ENCODE measurements around the gene FAM83E.
A peak's percentile ranks its signal among the peaks of the same experiment; 100 is the strongest.
"Not testable (repeated sequence)": the region's sequence is repeated elsewhere in the genome, so short reads cannot be mapped to it uniquely, and the experiment has no call there.

FAM83E gene

DNA sequence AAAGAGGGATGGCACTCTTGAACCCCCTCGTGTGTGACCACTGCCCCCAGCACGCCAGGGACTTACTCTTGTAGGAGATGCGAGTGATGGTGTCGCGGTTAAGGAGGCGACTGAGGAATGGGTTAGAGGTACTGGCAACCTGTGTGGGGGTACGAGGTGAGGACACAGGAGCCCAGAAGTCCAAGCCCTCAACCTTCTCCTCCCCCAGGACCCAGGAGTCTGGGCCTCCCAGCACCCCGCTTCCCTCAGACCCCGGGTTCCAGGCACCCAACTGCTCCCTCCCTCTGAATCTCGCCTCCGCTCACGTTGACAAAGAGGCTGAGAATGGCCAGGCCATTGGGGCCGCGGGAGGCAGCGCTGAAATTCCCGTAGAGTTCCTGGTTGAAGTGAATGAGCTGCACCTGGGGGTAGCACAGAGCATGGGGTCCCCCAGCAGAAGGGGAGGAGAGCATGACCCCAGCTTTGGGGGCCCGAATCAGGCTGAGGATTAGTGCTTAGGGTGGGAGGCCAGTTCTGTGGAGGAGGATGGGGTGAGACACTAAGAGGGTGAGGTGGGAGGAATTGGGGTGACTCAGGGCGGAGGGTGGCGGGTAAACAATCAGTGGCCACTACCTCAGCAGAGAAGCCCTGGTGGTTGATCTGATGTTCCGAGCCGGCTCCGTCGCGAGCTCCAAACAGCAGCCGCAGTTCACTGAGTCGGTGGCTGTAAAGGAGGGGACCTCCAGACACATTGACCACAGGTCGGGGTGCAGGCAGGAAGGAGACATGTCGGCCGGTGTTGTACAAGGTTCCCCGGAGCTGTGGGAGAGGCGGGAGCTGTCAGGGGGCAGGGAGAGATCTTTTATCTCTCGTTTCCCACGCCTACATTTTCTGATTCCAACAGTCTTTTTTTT is 24.9 kb upstream of the FAM83E start:
- no peak for DNase-seq

DNA sequence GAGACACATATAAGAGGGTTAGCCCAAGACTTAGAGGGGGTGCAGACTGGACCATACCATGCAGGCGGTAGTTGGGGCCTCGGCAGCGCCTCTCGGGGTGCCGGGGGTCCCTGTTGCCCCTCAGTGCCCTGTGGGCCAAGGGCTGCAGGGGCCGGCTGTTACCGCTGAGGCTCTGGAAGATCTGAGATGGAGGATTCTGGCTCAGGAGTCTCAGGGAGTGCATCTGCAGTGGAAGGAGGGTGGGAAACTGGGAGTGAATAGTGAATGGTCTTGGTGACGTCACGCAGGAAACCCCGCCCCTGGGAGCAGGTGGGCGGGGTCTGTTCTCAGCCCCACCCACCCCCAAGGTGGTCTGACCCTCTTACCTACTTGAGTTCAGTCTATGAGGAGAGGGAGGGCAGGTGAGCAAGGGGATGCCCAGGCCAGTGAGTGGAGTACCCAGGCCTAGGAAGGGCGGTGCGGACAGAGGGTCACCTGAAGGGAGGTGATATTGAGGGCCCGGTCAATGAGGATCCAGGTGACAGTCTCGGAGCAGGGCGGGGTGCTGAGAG is 24.0 kb upstream of the FAM83E start:
- DNase-seq, result no peak

DNA sequence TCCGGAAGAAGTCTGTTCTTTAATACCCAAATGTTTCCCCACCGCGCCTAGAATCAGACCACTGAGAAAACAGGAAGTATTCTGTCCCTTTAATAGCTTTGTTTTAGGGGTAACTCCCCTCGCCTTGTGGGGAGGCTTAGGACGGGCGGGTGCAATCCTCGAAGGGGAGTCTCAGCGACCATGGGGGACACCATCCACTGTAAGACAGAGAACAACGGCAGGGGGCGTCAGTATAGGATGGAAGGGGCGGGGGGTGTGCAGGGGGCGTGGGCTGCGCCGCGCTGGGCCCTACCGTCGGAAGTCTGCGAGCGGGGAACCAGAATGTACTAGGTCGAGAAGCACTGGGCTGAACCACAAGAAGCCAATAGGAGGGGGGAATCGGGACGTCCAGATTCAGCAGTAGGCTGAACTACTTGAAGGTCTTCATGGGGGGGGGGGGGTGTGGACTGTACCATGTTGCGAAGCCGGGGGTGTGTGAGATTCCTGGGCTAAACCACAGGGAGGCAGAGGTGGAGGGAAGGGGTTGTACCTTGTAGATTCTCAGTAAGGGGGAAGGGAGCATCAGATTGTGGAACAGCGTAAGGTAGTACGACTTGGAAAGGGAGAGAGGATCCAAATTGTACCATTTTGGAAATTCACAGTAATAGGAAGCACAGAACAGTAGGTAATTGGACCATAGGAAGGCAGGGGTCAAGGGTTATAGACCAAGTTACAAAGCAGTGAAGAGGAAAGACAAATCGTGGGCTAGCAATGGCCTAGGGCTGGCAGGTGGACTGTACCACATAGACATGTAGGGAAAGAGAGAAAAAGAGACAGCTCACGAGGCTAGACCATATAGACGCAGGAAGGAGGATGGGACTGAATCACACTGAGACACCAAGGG is 23.3 kb upstream of the FAM83E start:
- DNase-seq, result peak; percentile 86

DNA sequence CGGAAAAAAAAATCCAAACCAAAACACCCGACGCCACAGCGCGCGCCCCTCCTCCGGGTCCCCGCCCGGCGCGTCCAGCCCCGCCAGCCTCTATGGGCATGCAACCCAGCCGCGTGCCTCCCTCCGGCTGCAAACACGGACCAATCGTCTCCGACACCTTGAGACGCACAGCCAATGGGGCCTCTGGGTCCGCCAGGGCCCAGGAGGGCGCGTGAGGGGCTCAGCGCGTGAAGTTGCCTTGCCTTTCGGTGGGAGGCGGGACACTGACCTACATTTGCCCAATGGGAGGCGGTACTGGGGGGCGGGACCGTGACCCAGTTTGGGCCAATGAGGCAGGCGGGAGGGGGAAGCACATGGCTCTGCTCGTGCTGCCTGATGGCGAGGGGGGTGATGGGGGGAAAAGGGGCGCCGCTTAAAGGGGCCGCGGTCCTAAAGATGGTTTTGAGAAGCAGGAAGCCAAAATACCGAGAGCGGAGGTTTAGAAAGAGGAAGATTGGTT is 22.6 kb upstream of the FAM83E start:
- DNase-seq, result peak; percentile 100

DNA sequence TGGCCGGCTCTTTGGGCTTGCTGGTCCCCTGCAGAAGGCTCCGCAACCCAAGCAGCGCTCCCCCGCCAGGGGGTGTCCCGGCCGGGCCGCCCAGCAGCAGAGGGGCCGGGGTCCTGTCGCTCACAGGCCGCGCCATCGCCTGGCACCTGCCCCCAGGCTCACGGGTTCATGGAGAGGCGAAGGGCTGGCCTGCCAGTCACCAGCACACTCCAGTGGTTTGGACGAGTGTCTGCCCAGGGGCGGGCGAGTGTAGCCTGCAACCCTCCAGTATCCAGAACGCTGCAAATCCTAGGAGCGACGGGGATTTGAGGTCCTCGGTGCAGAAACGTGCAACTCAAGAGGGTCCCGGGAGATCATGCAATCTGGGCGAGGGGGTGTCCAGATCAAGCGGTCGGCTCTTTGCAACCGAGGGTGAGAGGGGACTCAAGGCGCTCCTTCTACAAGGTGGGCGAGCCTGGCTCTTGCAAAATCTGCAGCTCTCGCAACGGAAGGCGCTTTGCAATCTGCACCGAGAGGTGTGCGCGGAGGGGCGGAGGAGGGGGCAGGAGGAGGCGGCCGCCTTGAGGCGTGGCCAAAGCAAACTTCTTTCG is 22.1 kb upstream of the FAM83E start, which contains the start of gene DBP:
TSS of gene DBP (minus strand) at position 521 of the 590 bp plus-strand sequence. CDS start at position 136, 385 bp downstream.
- peak; percentile 52 for DNase-seq

DNA sequence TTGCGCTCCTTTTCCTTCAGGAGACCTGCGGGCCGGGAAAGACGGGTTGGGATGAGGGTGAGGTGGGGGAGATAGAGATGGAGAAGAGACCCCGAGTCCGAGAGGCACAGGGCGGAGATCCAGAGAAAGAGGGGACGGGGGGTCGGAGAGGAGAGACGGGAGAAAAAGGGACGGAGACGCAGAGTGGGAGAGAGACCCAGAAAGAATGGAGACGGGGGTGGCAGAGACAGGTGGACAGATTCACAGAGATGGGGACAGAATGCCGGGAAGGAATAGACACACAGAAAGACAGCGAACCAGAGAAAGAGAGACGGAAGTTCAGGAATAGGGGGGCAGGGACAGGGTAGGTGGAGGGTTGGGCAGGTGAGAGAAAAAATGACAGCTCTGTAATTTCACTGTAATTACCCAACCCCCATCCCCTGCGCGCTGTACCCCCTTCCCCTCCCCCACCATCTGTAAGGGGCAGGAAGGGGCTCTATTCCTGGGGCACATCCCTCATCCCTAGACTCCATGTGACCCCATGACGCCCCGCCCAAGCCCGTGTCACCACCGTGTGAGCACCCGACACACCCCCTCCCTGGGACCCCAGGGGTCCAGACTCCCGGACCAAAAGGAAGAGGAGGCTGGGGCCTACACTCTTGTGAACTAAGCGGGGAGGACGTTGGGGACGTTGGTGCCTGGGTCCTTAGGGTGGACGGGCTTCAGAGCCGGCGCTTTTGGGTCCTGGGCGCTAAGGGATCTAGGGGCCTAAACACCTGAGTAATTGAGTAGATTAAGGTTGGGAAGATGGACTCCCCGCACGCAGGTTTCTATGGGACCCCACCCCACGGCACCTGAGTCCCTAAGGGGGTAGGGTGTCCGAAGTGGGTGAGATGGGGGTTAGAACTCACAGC is 21.3 kb upstream of the FAM83E start:
- no peak for DNase-seq

DNA sequence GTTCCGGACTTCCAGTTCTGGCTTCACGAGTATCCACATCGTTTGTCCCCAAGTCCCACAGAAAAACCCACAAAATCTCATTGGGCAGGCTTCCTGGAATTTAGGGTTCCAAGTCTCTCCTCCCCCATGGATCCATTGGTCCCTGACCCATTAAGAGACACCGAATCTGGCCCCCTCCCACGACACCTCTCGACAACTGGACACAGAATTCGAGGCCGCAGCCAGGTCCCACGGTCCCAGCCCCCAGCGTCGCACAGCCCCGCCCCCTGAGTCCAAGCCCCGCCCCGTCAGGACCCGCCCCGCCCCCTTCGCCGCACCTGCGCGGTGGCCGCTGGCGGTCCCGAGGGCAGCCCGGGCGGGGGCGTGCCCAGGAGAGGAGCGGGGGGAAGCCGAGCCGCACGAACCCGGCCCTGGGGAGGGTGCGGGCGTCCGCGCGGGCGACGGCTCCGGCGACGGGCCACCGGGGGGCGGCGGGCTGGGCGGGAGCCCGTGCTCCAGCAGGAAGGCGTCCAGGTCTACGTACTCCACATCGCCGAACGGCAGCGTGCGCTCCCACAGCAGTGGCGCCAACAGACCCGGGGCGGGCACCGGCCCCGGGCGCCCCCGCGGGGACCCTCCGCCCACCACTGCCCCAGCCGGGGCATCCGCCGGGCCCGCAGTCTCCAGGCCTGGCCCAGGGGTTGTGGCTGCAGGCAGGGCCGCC is 20.5 kb upstream of the FAM83E start:
- DNase-seq, result peak; percentile 59

DNA sequence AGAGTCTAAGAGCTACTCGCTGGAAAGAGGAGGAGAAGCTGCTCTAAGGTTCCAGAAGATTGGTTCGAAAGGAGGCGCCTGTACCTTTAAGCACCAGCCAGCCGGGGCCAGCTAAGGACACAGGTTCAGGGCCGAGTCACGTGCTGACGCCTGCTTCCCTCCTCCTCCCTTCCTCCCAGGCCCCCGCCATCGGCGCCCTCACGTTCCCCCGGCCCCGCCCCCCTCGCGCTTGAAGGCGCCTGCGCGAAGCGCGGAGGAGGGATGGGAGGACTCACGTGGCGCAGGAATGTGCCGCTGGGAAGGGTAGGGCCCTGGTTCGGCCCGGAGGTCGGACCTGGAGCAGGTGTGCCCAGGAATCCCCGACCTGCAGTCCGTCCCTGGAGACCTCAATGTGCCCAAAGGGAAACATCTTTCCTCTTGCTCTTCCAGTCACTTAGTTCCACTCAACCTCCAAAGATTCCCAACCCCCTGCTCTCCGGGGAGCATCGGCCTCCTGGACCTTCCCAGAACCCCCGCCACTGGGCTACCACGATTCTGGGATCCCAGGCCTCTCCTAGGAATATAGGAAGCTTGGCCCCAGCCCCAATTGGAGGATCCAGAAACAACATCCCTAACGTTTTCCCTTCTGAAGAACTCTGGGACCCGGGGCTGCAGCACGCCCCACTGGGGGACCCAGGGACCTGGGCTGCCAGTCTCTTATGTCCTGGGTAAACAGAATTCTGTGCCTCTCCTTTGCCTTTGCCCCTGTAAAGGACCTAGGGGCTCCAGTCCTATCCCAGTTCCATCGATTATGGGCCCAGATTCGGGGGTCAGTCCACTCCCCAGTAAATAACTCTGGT is 19.8 kb upstream of the FAM83E start:
- peak; percentile 95 for DNase-seq

DNA sequence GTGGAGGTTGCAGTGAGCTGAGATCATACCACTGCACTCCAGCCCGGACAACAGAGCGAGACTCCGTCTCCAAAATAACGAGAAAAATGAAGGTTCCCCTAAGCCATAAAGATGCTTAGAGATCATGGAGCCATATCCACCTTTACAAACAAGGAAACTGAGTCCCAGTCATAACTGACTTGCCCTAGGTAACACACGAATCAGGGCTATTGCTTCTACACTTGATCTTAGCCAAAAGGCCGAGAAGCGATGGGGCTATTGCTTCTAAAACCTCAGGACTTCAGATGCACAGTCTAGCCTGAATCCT is 19.1 kb upstream of the FAM83E start:
- DNase-seq, result no peak

DNA sequence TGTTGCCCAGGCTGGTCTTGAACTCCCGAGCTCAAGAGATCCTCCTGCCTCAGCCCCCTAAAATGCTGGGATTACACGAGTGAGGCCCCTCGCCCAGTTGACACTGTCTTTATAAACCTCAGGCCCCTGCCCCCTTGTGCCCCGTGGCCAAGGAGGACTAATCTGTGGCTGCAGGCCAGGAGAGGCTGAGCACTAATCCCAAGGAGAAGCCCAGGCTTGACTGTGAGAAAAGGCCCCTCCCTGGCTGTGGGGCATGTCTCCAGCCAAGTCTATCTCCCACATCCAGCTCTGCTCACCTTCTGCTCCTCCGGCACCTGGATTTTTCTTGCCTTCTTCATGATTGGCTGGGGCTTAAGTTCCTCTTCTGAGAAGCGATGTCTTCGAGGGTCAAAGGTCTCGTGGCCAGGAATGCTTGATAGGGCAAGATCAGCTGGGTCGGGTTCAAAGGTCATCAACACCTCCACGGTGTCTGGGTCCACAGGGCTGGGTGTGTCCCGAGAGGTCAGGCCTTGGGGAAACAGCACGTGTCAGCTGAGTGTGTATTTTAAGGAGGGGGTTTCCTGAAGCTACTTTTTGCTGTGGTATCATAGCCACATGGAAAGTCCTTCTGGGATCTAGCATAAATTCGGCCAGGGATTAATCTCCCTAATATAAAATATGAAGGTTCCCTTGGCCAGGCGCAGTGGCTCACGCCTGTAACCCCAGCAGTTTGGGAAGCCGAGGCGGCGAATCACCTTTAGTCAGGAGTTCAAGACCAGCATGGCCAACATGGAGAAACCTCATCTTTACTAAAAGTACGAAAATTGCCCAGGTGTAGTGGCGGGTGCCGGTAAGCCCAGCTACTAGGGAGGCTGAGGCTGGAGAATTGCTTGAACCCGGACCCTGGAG is 18.5 kb upstream of the FAM83E start:
- no peak for DNase-seq

DNA sequence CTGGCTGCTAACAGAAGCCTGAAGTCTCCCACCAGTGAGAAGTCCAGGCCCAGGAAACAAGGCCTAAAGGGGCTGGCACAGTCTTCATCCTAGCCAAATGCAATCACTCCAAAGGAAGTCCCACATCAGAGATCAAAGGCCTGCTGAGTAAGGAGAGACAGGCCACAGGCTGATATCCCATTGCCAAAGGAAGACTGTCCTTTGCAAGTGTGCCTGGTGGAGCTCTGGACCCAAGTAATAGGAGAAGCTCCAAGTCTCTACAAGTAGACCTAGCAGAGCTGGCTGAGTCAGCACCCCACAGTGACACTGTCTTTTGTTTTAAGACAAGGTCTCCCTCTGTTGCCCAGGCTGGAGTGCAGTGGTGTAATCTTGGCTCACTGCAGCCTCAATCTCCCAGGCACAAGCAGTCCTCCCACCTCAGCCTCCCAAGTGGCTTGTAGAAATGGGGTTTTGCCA is 17.8 kb upstream of the FAM83E start:
- no peak for DNase-seq

DNA sequence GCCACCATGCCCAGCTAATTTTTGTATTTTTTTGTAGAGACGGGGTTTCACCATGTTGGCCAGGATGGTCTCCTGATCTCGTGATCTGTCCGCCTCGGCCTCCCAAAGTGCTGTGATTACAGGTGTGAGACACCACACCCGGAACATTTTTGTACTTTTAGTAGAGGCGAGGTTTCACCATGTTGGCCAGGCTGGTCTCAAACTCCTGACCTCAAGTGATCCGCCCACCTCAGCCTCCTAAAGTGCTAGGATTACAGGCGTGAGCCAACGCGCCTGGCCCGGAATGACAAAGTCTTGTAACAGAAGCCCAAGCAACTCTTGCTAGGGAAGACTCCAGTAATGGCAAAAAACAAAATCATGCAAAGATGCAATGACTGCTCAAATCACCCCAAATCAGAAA is 17.4 kb upstream of the FAM83E start:
- not testable (repeated sequence) for DNase-seq

DNA sequence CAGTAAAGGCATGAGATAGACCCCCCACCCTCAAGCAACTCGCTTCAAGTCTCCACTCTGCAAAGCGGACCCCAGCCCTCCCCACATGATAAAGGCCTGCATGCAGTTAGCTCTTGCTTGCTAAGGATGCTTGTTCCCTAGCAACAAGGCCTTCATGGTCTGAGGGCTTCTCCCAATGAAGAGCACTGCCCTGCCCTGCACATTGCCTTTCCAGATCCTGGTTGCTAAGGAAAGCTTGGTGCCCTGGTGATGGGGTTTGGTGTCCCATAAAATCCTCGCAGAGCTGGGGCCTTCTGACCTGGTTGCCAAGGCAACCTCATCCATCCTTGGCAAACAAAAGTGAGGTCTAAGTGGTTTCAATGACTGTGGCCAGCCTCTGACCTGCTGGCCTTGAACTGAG is 16.3 kb upstream of the FAM83E start:
- DNase-seq, result no peak

DNA sequence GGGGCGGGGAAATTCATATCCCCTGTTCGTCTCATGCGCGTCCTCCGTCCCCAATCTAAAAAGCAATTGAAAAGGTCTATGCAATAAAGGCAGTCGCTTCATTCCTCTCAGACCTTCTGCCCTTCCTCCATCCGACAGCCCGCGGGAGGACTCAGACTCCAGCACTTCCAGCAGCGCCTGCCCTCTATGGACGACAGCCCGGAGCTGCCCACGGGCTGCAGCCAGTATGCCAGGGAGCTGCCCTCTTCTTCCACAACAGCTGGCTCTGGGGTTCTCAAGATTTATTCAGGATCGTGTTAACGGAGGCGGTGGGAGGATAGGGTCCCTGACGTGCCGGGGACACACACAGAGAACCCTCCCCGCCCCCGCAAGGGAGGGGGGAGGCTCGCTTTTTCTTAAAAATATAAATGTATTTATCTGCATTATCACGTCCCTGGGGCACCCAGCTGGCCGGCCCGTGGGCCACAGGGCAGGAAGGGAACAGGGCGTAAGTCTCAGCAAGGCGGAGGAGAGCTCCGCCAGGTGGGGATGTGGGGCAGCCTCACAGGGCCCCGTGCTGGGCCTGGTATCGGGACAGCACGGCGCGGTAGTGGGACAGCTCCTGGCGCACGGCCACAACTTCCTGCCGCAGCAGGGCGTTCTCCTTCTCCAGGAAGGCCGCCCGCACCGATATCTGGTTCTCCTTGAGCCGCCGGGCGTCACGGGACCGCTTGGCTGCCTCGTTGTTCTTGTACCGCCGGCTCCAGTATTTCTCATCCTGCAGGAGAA is 15.6 kb upstream of the FAM83E start:
- DNase-seq, result no peak

DNA sequence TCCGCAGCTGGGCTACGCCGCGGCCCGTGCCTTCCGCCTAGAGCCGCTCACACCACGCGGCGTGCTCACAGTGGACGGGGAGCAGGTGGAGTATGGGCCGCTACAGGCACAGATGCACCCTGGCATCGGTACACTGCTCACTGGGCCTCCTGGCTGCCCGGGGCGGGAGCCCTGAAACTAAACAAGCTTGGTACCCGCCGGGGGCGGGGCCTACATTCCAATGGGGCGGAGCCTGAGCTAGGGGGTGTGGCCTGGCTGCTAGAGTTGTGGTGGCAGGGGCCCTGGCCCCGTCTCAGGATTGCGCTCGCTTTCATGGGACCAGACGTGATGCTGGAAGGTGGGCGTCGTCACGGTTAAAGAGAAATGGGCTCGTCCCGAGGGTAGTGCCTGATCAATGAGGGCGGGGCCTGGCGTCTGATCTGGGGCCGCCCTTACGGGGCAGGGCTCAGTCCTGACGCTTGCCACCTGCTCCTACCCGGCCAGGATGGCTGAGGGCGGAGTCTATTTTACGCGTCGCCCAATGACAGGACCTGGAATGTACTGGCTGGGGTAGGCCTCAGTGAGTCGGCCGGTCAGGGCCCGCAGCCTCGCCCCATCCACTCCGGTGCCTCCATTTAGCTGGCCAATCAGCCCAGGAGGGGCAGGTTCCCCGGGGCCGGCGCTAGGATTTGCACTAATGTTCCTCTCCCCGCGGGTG is 14.9 kb upstream of the FAM83E start:
- no peak for DNase-seq

DNA sequence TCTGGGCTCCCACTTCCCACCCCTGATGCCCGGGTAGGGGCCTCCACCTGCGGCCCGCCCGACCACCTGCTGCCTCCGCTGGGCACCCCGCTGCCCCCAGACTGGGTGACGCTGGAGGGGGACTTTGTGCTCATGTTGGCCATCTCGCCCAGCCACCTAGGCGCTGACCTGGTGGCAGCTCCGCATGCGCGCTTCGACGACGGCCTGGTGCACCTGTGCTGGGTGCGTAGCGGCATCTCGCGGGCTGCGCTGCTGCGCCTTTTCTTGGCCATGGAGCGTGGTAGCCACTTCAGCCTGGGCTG is 14.4 kb upstream of the FAM83E start:
- DNase-seq, result no peak

DNA sequence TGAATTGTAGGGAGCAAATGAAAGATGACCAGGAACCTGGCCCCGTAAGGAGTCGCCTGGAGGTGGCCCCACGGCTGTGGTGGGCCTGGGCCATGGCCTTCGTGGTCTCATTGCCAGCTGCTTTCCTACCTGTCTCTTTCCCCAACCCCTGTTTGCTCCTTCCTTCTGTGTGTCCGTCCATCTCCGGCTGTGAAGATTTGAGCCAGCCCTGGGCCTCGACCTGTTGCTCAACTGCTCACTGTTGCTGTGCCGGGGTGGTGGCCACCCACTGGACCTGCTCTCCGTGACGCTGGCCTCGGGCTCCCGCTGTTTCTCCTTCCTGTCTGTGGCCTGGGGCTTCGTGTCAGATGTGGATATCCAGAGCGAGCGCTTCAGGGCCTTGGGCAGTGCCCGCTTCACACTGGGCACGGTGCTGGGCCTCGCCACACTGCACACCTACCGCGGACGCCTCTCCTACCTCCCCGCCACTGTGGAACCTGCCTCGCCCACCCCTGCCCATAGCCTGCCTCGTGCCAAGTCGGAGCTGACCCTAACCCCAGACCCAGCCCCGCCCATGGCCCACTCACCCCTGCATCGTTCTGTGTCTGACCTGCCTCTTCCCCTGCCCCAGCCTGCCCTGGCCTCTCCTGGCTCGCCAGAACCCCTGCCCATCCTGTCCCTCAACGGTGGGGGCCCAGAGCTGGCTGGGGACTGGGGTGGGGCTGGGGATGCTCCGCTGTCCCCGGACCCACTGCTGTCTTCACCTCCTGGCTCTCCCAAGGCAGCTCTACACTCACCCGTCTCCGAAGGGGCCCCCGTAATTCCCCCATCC is 13.8 kb upstream of the FAM83E start:
- no peak for DNase-seq
